ENCODE results near the gene RAB44. TPM values are rescaled to one million over a fixed set of nuclear protein-coding genes. Genes with fewer than 3 reads are reported as not detected.

Gene RAB44
- total RNA-seq, 1 experiment from 2014 or later: 0.05 TPM

DNA sequence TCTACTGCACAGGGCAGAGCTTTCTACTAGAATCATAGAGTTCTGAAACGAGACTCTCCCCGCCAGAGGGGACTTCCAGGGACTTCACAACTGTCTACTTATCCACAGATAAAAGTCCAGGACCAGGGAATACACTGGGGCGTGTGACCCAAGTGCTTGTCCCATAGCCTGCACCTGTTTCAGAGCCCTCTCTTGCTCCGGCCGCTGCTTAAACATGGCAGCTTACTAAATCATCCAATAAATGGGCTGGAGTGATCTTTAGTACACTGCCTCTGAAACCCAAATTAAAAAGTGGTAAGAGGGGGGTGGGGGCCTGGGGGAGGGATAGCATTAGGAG lies 8.9 kb upstream of the RAB44 start:
- H3K36me3 ChIP-seq (ENCODE audit: control insufficient read depth in 1 of 2, insufficient read depth in 2 of 2, low read length in 2 of 2): peaks cover 25 to 33% of the 10 kb centered on the region in 2 experiments
- ChIA-PET POLR2A (interaction anchor here (0.8 to 2.4 kb wide), 3 partner anchors 10 to 17 kb away, joined by 4 to 9 read pairs (median 5); partner anchors contain the start of gene CDKN1A), RAD21 (ENCODE audit: low non-redundant PET in 1 of 2, low total read pairs in 2 of 2, uncharacterized antibody in 2 of 2, unreplicated experiment in 2 of 2) (interaction anchor here in 1 of 2 experiments (0.6 kb wide), 1 partner anchor 215 kb away, joined by 3 read pairs; no protein-coding TSS in a partner anchor), CTCF (interaction anchor here (0.9 to 1.0 kb wide), 2 partner anchors 36 to 70 kb away, joined by 3 to 4 read pairs; no protein-coding TSS in a partner anchor)
- no peak overlapping the region for H2AFZ ChIP-seq (ENCODE audit: low read depth, low read length, poor library complexity, severe bottlenecking)
- peak; percentile 37; the same call in 1 of the 2 replicates for ATAC-seq
- no peaks in the 10 kb centered on the region for H4K20me1 ChIP-seq (ENCODE audit: insufficient read depth)
- BruUV-seq (replicated peaks): no TSS peak
- TF ChIP-seq, protein P1, sequence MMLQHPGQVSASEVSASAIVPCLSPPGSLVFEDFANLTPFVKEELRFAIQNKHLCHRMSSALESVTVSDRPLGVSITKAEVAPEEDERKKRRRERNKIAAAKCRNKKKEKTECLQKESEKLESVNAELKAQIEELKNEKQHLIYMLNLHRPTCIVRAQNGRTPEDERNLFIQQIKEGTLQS (IDR thresholded peaks at IDR 0.05): no peak
- TF ChIP-seq ZFX (IDR thresholded peaks at IDR 0.05) (no peak), EZH2phosphoT487 (IDR thresholded peaks at IDR 0.05; ENCODE audit: borderline replicate concordance) (no peak), JUND (IDR thresholded peaks at IDR 0.05) (no peak), TCF7L2 (IDR thresholded peaks at IDR 0.05; ENCODE audit: borderline replicate concordance, extremely low read depth, insufficient read depth, insufficient read length) (no peak), ELF1 (IDR thresholded peaks at IDR 0.05; ENCODE audit: borderline replicate concordance, low read depth) (no peak), POLR2A (IDR thresholded peaks at IDR 0.05; ENCODE audit: borderline replicate concordance, extremely low read depth, insufficient read depth, insufficient read length) (no peak), YY1 (IDR thresholded peaks at IDR 0.05; ENCODE audit: extremely low read depth, insufficient replicate concordance, low read depth, low read length) (no peak), POLR2AphosphoS5 (IDR thresholded peaks at IDR 0.05; ENCODE audit: low read depth, low read length) (no peak), ZNF274 (IDR thresholded peaks at IDR 0.05; ENCODE audit: low read depth, low read length) (no peak), CEBPB (IDR thresholded peaks at IDR 0.05; ENCODE audit: low read depth) (no peak), SIN3A (IDR thresholded peaks at IDR 0.05; ENCODE audit: low read depth) (no peak), CBX3 (IDR thresholded peaks at IDR 0.05; ENCODE audit: low read depth) (no peak), EZH2 (IDR thresholded peaks at IDR 0.05) (no peak), EGR1 (IDR thresholded peaks at IDR 0.05; ENCODE audit: low read depth) (no peak), FOSL1 (IDR thresholded peaks at IDR 0.05; ENCODE audit: low read depth) (no peak)
- TF ChIP-seq, protein P2, sequence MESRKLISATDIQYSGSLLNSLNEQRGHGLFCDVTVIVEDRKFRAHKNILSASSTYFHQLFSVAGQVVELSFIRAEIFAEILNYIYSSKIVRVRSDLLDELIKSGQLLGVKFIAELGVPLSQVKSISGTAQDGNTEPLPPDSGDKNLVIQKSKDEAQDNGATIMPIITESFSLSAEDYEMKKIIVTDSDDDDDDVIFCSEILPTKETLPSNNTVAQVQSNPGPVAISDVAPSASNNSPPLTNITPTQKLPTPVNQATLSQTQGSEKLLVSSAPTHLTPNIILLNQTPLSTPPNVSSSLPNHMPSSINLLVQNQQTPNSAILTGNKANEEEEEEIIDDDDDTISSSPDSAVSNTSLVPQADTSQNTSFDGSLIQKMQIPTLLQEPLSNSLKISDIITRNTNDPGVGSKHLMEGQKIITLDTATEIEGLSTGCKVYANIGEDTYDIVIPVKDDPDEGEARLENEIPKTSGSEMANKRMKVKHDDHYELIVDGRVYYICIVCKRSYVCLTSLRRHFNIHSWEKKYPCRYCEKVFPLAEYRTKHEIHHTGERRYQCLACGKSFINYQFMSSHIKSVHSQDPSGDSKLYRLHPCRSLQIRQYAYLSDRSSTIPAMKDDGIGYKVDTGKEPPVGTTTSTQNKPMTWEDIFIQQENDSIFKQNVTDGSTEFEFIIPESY (IDR thresholded peaks at IDR 0.05; ENCODE audit: extremely low read depth, insufficient replicate concordance, low read length): no peak
- TF ChIP-seq, protein P3, sequence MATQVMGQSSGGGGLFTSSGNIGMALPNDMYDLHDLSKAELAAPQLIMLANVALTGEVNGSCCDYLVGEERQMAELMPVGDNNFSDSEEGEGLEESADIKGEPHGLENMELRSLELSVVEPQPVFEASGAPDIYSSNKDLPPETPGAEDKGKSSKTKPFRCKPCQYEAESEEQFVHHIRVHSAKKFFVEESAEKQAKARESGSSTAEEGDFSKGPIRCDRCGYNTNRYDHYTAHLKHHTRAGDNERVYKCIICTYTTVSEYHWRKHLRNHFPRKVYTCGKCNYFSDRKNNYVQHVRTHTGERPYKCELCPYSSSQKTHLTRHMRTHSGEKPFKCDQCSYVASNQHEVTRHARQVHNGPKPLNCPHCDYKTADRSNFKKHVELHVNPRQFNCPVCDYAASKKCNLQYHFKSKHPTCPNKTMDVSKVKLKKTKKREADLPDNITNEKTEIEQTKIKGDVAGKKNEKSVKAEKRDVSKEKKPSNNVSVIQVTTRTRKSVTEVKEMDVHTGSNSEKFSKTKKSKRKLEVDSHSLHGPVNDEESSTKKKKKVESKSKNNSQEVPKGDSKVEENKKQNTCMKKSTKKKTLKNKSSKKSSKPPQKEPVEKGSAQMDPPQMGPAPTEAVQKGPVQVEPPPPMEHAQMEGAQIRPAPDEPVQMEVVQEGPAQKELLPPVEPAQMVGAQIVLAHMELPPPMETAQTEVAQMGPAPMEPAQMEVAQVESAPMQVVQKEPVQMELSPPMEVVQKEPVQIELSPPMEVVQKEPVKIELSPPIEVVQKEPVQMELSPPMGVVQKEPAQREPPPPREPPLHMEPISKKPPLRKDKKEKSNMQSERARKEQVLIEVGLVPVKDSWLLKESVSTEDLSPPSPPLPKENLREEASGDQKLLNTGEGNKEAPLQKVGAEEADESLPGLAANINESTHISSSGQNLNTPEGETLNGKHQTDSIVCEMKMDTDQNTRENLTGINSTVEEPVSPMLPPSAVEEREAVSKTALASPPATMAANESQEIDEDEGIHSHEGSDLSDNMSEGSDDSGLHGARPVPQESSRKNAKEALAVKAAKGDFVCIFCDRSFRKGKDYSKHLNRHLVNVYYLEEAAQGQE (IDR thresholded peaks at IDR 0.05; ENCODE audit: low read depth): no peak
- H3K27me3 ChIP-seq (ENCODE audit: insufficient read depth, low read length): no peaks in the 10 kb centered on the region
- peaks cover 10% of the 10 kb centered on the region for H3K79me2 ChIP-seq (ENCODE audit: insufficient read depth, low read length)
- no peak overlapping the region for H3K27ac ChIP-seq (ENCODE audit: low read depth, low read length)
- no peaks in the 10 kb centered on the region for H3K9me3 ChIP-seq (ENCODE audit: control insufficient read depth in 1 of 2, insufficient read depth in 1 of 2, low read depth in 1 of 2, low read length in 2 of 2)
- no peak for DNase-seq (ENCODE audit: low read depth, low spot score)
- H3K9me2 ChIP-seq (ENCODE audit: insufficient read depth): no peaks in the 10 kb centered on the region
- H3K4me2 ChIP-seq (ENCODE audit: low read length): no peak overlapping the region
- H3K9ac ChIP-seq (ENCODE audit: low read length): no peak overlapping the region
- H3K4me1 ChIP-seq (ENCODE audit: control insufficient read depth in 1 of 2, insufficient read depth in 2 of 2, low read length in 2 of 2): 0 out of 4 replicates have a peak, but pooled peaks cover 0 to 1% of the 10 kb centered on the region in 2 experiments
- H3K4me3 ChIP-seq (replicated peaks in 1 of 2; ENCODE audit: low read depth in 1 of 2, low read length in 2 of 2): no peak overlapping the region
- intact Hi-C loops (cut with micrococcal nuclease): no loop called here

All from HCT116 (cell line).